Ovary (tissue), 3 donors: ENCODE data around the gene BLVRA.

Source experiments
- POLR2A ChIP-seq: fragments of 450-650 bp; IDR thresholded peaks from one replicate; pipeline ENCODE4 v1.6.1; 2017; ENCODE audit warnings: antibody characterized with exemption, mild to moderate bottlenecking, moderate library complexity
- TF ChIP-seq, protein P1 (sequence below), 3 donors: fragments of 450-650 bp in 2 of 3; fragments of 200-600 bp in 1 of 3; IDR thresholded peaks; one replicate each; pipeline versions ENCODE4 v1.5.1 to v1.8.0; 2016 to 2022; ENCODE audit warnings: antibody characterized with exemption in 3 of 3, mild to moderate bottlenecking in 1 of 3
- donor health status: DM: no; HTN: no; CAD: no.

DNA sequence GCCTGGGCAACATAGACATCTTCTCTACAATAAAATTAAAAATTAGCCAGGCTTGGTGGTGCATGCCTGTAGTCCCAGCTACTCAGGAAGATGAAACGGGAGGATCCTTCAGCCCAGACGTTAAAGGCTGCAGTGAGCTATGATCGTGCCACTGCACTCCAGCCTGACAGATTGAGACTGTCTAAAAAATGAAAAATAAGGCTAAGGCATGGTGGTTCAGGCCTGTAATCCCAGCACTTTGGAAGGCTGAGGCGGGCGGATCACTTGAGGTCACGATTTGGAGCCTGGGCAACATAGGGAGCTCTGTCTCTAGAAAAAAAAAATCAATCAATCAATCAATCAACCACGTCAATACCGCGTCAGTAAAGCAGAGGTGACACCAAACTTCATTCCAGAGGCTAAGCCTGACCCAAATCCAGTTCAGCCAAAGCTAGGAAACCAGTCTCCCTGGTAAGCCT, 79.8 kb downstream of the BLVRA start:
- TF ChIP-seq, protein P1, sequence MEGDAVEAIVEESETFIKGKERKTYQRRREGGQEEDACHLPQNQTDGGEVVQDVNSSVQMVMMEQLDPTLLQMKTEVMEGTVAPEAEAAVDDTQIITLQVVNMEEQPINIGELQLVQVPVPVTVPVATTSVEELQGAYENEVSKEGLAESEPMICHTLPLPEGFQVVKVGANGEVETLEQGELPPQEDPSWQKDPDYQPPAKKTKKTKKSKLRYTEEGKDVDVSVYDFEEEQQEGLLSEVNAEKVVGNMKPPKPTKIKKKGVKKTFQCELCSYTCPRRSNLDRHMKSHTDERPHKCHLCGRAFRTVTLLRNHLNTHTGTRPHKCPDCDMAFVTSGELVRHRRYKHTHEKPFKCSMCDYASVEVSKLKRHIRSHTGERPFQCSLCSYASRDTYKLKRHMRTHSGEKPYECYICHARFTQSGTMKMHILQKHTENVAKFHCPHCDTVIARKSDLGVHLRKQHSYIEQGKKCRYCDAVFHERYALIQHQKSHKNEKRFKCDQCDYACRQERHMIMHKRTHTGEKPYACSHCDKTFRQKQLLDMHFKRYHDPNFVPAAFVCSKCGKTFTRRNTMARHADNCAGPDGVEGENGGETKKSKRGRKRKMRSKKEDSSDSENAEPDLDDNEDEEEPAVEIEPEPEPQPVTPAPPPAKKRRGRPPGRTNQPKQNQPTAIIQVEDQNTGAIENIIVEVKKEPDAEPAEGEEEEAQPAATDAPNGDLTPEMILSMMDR (IDR thresholded peaks at IDR 0.05): no peak
- no peak for TF ChIP-seq POLR2A
